ENCODE data around the gene PDE2A. TPM values are rescaled to one million over a fixed set of nuclear protein-coding genes. Genes with fewer than 3 reads are reported as not detected.

PDE2A gene
- total RNA-seq, 2 donors from 2014 or later = 33.0 to 38.8 TPM

DNA sequence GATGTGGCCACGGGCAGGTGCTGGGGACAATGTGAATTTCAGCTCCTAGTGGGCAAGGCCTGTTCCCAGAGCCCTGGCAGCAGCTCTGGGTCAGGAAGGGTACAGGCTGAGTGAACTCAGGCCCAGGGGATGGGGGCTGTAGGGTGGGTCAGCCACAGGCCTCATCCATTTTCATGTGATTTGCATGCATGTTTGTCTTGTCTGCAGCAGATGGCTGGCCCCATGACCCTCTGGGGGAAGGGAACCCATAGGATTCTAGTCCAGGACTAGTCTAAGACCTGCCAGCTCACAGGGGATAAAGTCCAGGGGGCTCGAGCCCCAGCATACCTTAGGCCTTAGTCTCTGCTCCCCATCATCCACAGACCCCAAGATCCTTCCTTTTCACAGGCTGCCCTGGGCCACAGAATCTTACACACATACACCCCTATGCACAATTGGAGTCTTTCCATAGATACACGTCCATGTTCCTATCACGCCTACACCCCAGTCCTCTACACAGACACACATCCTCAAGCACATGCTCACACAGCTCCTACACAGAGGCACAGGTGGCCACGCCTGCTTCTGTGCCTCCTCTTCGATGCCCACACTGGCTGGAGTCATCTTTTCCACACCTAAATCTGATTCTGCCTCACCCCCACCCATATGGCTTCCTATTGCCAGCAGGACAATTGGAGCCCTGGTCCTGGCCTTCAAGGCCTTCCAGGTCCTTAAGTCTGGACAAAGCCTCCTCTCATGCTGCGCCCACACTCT, 25.7 kb downstream of the PDE2A start:
- intact Hi-C loops (cut with DNase I) = loop anchor here in 1 of 2 donors (1.0 to 10.0 kb wide), 2 partner anchors 26 to 174 kb away; partner anchors contain the start of gene PDE2A
- no peak for DNase-seq (ENCODE audit: low spot score)

DNA sequence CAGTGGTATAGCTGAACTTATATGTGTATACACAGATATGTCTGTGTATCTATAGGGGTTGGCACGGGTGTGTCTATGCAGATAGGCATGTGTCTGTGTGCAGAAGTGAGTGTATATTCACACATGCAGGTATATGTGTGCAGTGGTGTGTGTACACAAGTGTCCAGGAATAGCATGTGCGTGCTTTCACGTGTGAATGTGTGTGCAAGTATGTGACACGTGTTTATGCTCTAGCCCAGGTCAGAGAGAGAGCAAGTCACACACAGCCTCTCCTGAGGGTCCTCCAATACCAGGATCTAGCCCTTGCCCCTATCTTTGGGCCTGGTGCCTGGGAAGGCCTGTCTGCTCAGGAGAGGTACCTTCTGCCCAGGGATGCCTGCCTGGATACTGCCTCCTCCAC, 26.3 kb downstream of the PDE2A start:
- intact Hi-C loops (cut with DNase I) = loop anchor here in 1 of 2 donors (10.0 kb wide), 1 partner anchor 173 kb away; no protein-coding TSS in a partner anchor
- no peak for DNase-seq (ENCODE audit: low spot score)

DNA sequence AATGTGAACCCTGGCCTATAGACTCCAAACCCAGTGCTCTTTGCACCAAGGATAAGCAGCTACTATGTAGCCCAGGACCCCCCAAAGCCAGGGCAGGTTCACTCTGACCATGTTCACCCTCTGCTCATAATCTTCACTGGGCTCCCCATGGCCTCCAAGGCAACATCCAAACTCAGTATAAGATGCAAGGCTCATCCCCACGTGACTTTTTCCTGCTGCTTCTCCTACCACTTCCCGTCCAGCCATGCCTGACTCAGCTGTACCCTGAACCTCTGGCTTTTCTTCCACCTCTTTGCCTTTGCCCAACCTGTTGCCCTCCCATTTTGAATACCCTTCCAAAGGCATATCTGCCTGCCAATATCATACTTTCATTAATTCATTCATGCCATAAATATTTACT, 27.8 kb downstream of the PDE2A start:
- DNase-seq (ENCODE audit: low spot score) = no peak
- intact Hi-C loops (cut with DNase I) = loop anchor here in 1 of 2 donors (10.0 kb wide), 1 partner anchor 172 kb away; no protein-coding TSS in a partner anchor

DNA sequence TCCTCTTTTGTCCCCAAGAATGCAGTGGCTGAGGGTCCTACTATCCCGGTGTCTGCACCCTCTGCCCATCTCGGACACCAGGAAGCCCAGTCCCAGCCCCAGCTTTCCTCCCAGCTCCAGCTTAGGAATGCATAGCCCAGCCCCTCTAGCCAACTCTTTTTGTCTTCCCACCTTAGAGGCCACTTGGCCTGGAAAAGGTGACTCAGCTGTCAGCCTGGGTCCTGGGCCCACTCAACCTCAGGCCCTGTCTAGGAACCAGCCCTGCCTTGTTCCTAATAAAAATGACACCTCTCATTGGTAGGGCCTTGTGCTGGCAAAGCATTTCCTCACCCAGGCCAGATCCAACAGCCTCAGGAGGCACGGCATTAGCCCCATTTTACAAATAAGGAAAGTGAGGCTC, 28.2 kb downstream of the PDE2A start:
- DNase-seq (ENCODE audit: low spot score) = no peak
- intact Hi-C loops (cut with DNase I) = loop anchor here in 1 of 2 donors (10.0 kb wide), 1 partner anchor 171 kb away; no protein-coding TSS in a partner anchor

DNA sequence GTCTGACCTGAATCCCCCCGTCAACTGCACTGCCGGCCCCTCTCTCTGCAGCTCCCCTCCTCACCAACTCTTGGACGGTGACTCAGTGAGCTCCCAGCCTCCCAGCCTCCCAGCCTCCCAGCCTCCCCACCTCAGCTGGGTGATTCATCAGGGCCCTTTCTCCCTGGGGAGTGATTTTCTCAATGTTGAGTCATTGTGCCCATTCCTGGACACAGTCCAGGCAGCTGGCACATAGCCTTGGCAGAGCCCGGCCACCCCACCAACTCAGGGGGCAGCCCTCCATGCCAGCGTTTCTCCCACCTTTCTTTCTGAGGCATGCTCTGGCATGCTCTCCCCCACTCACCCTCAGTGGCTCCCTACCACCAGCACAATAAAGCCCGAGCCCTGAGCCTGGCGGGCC, 30.7 kb downstream of the PDE2A start:
- no peak for DNase-seq (ENCODE audit: low spot score)
- intact Hi-C loops (cut with DNase I) = loop anchor here (2.0 to 10.0 kb wide), 3 partner anchors 36 to 169 kb away; no protein-coding TSS in a partner anchor

DNA sequence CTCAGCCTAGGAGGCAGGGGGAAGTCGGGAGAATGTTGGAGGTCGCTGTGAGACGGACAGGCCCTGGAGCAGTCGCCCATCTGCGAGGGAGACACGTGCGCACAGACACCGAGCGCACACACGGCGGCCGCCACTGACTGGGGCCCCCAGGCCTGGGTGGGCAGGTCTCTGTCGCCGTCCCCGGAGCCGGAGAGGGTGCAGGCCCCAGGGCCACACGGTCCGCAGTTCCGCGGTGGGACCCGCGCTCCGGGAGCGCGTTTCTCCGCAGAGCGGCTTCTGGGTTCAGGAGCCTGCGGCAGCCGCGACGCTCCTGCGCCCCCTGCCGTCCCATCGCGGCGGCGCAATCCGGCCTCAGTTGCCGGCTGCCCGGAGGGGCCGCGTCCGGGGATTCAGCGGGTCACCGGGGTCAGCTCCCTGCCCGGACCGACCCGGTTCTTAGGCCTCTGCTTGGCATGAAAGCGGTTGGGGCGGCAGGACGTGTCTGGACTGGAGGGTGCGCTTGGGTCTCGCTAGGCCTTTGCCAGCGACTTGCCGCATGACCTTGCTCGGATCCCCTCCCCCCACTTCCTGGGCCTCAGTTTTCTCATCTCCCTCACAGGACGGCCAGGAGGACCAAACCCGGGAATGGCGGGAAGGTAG, 31.2 kb downstream of the PDE2A start:
- peak; percentile 89 for DNase-seq (ENCODE audit: low spot score)

DNA sequence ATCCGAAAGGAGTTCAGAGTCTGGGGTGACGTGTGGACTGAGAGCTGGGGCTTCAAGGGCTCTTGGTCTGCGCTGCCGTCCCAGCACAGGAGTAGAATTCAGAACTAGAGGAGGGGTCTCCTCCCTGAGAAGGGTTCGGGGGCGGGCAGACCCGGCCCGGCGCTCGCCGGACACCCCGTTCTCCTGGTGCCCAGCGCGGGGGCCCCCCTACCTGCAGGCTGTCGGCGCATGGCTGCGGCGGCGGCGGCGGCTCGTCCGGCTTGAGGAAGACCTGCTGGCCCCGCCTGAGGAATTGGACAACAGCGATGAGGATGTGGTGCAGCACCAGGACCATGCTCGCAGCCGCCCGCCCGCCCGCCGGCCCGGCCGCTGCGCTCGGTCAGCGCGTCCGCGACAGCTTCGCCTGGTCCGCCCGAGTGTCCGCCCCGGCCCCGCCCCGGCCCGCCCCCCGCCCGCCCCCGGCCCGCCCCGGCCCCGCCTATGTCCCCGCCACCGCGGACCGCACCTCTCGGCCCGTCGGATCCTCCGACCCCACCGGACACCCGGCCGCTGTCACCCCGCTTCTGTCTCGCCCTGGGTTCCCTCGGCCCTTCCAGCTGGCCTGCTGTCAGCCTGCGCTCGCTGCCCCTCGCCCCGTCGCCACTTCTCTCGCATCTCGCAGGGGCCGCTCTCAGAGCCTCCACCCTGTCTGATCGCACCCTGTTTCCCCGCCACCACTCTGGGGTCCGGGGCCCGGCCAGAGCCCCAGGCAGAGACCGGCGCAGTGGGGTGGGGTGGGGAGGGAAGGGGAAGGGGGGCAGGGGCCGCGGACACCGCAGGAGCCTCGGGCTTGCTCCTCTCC, 32.0 kb downstream of the PDE2A start:
- intact Hi-C loops (cut with DNase I) = loop anchor here (2.0 to 10.0 kb wide), 3 partner anchors 35 to 167 kb away; no protein-coding TSS in a partner anchor
- DNase-seq (ENCODE audit: low spot score) = no peak

More for the DNA sequence above, 31.2 kb downstream of the PDE2A start:
- intact Hi-C loops (cut with DNase I) = loop anchor here (2.0 to 10.0 kb wide), 3 partner anchors 36 to 168 kb away; no protein-coding TSS in a partner anchor

DNA sequence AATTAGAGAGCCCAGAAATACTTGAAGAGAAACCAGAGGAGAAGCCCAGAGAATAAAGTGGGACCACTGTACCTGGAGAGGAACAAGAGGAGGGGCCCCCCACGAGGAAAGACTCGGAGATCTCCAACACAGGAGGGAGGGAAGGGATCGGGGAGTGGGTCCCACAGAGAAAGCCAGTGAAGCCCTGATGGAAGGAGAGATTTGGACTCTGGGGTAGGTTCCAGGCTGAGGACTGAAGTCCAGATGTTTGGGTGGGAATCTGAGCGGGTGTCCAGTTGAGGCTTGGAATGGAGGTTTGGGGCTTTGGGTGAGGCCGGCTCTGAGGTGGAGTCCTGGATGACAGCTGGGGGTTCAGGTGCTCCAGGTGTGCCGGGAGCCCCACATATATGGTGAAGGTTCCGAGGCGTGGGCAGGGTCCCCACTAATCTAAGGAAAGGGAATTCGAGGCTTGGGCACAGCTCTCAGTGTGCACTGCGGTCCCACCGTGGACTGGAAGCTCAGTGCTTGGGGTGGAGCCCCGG, 32.6 kb downstream of the PDE2A start:
- intact Hi-C loops (cut with DNase I) = loop anchor here (2.0 to 10.0 kb wide), 3 partner anchors 34 to 167 kb away; no protein-coding TSS in a partner anchor
- DNase-seq (ENCODE audit: low spot score) = no peak

DNA sequence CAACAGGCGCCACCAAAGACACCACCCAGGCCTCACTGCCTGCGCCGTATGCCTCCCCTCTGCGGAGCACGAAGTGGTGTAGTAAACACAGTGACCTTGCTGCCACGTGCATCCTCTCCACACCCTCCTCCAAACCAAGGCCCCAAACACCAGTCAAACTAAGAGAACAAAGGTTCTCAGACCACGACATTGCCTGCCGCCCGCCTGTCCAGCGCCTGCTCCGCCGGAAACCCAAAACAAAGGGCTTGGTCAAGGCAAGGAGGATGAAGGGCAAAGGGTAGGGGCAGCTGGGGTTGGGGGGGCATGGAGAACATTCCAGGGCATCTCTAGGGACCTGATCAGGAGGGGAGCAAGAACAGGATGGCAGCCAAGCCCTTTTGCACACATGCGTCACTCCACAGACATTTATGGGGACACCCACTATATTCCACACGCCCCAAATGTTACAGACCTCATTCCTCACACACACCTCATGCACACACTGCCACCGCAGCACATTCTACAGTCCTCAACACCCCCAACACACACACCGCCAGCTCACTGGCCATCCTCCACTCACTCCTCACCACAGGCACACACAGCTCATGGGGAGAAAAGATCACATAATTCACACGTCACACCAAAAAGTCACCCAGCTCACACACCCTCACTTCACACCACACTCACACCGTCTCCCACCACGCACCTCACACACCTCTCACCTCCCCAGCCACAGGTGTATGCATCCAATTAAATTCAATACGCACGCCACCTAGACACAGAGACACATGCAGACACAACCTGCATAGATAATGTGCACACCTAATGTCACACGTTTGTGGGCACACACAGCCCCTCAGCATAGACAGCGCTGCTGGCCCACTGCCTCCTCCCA, 34.5 kb downstream of the PDE2A start:
- intact Hi-C loops (cut with DNase I) = loop anchor here (5.0 to 10.0 kb wide), 2 partner anchors 32 to 165 kb away; no protein-coding TSS in a partner anchor
- no peak for DNase-seq (ENCODE audit: low spot score)

DNA sequence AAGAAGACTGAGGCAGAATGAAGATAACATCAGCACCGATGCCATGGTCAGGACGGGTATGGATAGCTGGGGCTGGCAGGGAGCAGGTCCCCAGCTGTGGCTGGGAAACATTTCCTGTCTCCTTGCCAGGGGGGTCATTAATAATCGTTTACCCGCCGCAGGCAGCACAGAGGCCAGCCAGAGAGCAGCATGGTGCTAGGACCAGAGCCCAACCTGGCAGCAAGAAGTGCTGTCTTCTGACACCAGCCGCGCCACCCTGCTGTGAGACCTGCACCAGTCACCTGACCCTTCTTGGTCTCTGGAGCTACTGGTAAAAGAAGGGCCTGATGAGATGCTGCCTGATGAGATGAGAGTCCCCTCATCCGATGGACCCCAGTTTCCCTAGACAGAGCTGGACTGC, 36.3 kb downstream of the PDE2A start:
- no peak for DNase-seq (ENCODE audit: low spot score)
- intact Hi-C loops (cut with DNase I) = no loop called here

DNA sequence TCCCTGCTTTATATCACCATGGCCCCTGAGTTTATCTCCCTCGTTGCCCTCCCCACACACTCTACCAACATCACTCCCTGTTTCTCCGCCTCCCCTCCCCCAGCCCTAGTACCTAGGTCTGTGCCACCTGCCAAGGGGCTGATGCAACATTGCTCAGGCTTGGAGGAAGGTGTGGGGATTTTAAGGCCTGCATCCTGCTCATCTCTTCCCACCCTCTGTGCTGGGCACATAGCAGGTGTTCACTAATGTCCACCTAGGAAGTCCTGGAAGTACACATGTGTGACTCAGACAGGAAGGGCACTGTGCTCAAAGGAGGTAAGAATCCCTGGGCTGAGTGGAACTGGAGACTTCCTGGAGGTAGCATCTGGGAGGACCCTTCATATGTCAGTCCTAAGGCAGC, 37.0 kb downstream of the PDE2A start:
- intact Hi-C loops (cut with DNase I) = no loop called here
- no peak for DNase-seq (ENCODE audit: low spot score)

DNA sequence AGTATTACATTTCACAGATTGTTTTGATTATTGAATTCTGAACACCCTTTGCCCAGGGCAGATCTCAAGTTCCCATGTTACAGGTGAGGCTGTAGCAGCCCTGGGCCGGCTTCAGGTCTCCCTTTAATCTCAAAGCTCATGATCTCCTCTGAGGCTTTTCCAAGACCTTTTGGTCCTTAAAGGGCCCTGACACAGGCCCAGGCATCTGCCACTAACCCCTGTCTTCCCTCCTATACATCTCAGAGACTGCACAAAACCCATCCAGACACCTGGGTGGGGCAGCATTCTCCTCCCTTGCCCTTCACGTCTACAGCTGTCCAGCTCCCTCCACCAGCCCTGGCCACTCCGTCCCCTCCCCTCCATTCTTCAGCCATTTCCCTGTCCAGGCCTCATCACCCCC, 37.8 kb downstream of the PDE2A start:
- intact Hi-C loops (cut with DNase I) = no loop called here
- DNase-seq (ENCODE audit: low spot score) = no peak

DNA sequence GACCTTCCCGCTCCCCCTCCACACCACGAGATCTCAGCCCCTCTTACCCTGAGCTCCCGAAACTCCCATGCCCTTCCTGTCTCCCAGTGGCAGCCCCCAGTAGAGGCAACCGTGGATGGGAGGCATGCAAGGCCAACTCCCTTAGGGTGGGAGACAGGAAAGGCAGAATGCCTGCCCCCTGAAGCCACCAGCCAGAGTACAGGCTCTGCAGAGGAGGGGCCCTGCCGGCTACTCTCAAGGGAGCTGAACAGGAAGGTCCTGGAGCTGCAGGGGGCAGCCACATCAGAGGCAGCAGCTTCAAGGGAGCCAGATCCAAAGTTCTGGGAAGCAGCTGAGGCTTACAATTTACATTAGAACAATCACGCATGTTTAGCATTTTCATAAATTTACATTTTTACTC, 38.3 kb downstream of the PDE2A start:
- intact Hi-C loops (cut with DNase I) = loop anchor here in 1 of 2 donors (2.0 kb wide), 1 partner anchor 23 kb away; no protein-coding TSS in a partner anchor

DNA sequence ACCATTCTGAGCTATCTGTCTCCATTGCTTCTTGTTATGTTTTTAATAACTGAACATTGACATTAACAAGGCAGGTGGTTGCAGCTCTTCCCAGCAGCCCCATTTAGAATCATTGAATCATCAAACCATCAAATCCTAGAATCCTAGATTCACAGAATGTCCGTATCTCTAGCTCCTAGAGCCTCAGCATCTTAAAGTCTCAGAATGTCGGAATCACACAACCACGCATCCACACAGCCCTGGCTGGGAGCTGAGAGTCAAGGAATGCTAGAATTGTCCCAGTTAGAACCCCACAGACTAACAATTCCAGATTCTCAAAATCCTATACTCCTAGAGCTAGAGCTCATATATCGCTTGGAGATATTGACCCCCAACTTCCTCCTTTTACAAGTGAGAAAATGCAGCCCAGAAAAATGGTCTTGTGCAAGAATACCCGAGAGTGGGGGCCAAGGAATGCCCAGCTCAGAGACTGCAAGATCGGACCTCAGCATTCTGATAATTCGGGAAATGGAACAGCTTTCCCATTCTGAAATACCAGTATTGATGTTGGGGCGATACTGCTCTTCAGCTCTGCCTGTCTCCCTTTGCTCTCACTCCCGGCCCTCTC, 38.8 kb downstream of the PDE2A start:
- intact Hi-C loops (cut with DNase I) = loop anchor here in 1 of 2 donors (2.0 kb wide), 1 partner anchor 23 kb away; no protein-coding TSS in a partner anchor
- DNase-seq (ENCODE audit: low spot score) = no peak

More for the DNA sequence above, 38.3 kb downstream of the PDE2A start:
- no peak for DNase-seq (ENCODE audit: low spot score)

DNA sequence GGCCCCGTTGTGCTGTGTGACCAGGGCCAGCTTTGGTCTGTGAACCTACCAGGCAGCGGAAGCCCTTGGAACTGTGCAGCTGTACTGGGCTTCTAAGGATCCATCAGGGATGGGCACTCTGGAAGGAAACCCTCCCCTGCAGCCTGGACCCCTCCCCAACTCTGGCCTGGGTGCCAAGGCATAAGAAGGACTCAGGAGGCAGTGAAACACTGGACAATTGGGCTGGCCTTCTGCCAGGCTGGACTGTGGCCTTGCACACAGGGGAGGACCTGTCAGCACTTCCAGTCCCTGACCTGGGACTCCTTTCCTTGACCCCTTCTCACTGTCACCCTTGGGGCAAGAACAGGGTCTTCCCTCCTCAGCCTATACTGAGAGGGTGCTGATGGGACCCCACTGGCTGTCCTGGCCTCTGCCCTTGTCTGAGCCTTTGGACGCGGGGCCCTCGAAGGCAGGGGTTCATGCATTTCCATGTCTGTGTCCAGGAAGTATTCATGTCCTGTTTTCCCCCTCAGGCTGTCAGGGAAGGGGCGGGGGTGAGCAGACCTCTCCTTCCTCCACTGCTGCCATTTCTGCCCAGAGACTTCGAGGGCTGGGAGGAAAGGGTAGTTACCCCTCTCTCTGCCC, 39.6 kb downstream of the PDE2A start:
- intact Hi-C loops (cut with DNase I) = loop anchor here in 1 of 2 donors (2.0 kb wide), 1 partner anchor 22 kb away; no protein-coding TSS in a partner anchor
- no peak for DNase-seq (ENCODE audit: low spot score)

DNA sequence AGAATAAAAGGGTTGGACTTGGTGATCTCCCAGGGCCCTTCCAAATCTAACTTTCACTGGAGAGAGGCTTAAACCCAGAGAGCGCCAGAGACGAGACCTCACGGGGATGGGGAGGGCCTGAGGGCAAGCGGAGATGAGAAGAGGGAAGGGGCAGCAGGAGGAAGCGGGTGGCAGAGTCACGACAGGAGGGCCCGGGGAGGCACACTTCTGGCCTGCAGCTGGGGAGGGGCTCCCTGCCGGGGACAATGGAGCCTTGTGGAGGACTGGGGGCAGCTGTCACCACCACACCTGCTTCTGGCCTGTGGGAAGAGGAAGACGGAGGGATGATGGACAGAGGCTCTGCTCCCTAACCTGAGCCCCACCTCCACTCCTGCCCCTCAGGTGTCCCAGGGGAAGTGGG, 40.2 kb downstream of the PDE2A start:
- no peak for DNase-seq (ENCODE audit: low spot score)
- intact Hi-C loops (cut with DNase I) = loop anchor here in 1 of 2 donors (2.0 kb wide), 1 partner anchor 21 kb away; no protein-coding TSS in a partner anchor

DNA sequence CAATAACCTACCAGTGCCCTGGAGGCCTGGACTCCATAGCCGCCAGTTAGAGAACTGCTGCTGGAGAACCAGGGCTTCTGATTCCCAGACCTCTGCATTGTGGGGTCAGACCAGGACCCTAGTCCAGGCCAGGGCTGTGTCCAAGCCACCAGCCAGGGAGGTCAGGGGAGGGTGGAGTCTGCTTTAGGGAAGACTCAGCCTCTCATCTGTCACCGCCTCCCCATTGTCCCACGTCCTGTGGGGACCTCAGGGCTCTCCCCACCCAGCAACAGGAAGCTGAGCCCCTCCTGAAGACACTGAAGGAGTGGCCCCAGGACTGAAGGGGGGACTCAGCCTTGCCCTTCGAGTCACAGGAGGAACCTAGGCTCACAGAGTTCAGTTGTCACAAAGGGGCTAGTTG, 41.2 kb downstream of the PDE2A start:
- DNase-seq (ENCODE audit: low spot score) = no peak
- intact Hi-C loops (cut with DNase I) = no loop called here
